GM12878 (cell line): ENCODE measurements around the gene MBOAT1. TPM values are rescaled to one million over a fixed set of nuclear protein-coding genes. Genes with fewer than 3 reads are reported as not detected.

ENCODE experiments used
- ATAC-seq: fragments of 200-7000 bp; cut with Tn5 transposase; 3 replicates; pipeline ENCODE4 v1.9.1; 2020; ENCODE audit warnings: mild to moderate bottlenecking, moderate library complexity
- BruUV-seq: library from RNA; stranded (reverse); fragments of 400-500 nt; replicated peaks from 2 replicates; lab custom pipeline; 2021; lab: Mats Ljungman, UMichigan
- CTCF ChIA-PET: fragments of 300-600 bp; sonication (Branson Sonifier 250); formaldehyde crosslinking; extraction: SDS; loops from one replicate; lab custom pipeline; 2021; ENCODE audit warnings: inconsistent platforms; lab: Yijun Ruan, JAX
- POLR2A ChIA-PET: fragments of 350-600 bp; formaldehyde crosslinking; extraction: SDS; loops from one replicate; lab custom pipeline; 2021; ENCODE audit warnings: inconsistent platforms; lab: Charles Lee
- RAD21 ChIA-PET: fragments of 300-600 bp; sonication (Branson Sonifier 250); formaldehyde crosslinking; loops from one replicate; lab custom pipeline; 2023; ENCODE audit warnings: antibody characterized with exemption; ENCODE audit not compliant: unreplicated experiment; lab: Charles Lee
- SMC1A ChIA-PET: fragments of 300-600 bp; sonication (Branson Sonifier 250); formaldehyde crosslinking; loops from one replicate; lab custom pipeline; 2023; ENCODE audit not compliant: unreplicated experiment, uncharacterized antibody; lab: Charles Lee
- DNase-seq: peaks from one replicate; pipeline ENCODE4 v3.0.0-alpha.2; 2011; ENCODE audit warnings: low read depth, low spot score
- FAIRE-seq: peaks from 3 replicates; lab custom pipeline; 2011; peaks lifted over from hg19 to GRCh38; lab: Jason Lieb, UNC
- H2AFZ ChIP-seq: 2 replicates; pipeline ENCODE4 v1.6.0; 2011; ENCODE audit warnings: low read depth, low read length, control low read depth; ENCODE audit not compliant: control insufficient read depth
- H3K27ac ChIP-seq: 2 replicates; pipeline ENCODE4 v1.5.1; 2011; ENCODE audit warnings: control low read depth; ENCODE audit not compliant: control insufficient read depth, insufficient read depth
- H3K27me3 ChIP-seq, 2 experiments: replicated peaks in 1 of 2; 2 replicates each; pipeline versions ENCODE4 v1.6.0 to v1.6.1; 2011; ENCODE audit warnings: low read length in 1 of 2; ENCODE audit not compliant: control insufficient read depth in 2 of 2, insufficient read depth in 2 of 2
- H3K36me3 ChIP-seq, 2 experiments: 2 replicates each; pipeline ENCODE4 v1.5.1; 2011; ENCODE audit warnings: low read length in 1 of 2; ENCODE audit not compliant: control insufficient read depth in 2 of 2, insufficient read depth in 2 of 2
- H3K4me1 ChIP-seq: 2 replicates; pipeline ENCODE4 v1.6.1; 2011; ENCODE audit warnings: mild to moderate bottlenecking, low read length, moderate library complexity, mixed read lengths; ENCODE audit not compliant: control insufficient read depth, insufficient read depth
- H3K4me2 ChIP-seq: 2 replicates; pipeline ENCODE4 v1.6.0; 2011; ENCODE audit warnings: control low read depth; ENCODE audit not compliant: control insufficient read depth, insufficient read depth
- H3K4me3 ChIP-seq: fragments of 200-600 bp; sonication (generic); 2 replicates; pipeline ENCODE4 v1.5.1; 2016
- H3K79me2 ChIP-seq: 2 replicates; pipeline ENCODE4 v1.6.0; 2011; ENCODE audit warnings: low read length; ENCODE audit not compliant: control insufficient read depth, insufficient read depth
- H3K9ac ChIP-seq: 2 replicates; pipeline ENCODE4 v1.8.0; 2011; ENCODE audit warnings: low read length, control low read depth, mixed read lengths; ENCODE audit not compliant: control insufficient read depth, insufficient read depth
- H3K9me3 ChIP-seq: replicated peaks from 3 replicates; pipeline ENCODE4 v1.5.1; 2011; ENCODE audit warnings: mild to moderate bottlenecking, low read length; ENCODE audit not compliant: control insufficient read depth, insufficient read depth
- H4K20me1 ChIP-seq: 2 replicates; pipeline ENCODE4 v1.6.0; 2011; ENCODE audit not compliant: control insufficient read depth, insufficient read depth
- BHLHE40 ChIP-seq, 2 experiments: fragments of 450-650 bp in 1 of 2; IDR thresholded peaks; 2 replicates each; pipeline ENCODE4 v1.6.1; 2011 to 2017; ENCODE audit warnings: low read depth in 2 of 2, borderline replicate concordance in 1 of 2, improper control_type of control experiment in 1 of 2, low read length in 1 of 2, mild to moderate bottlenecking in 1 of 2
- CREB1 ChIP-seq: IDR thresholded peaks from 2 replicates; pipeline ENCODE4 v1.6.1; 2012; ENCODE audit warnings: low read depth, mild to moderate bottlenecking, inconsistent platforms
- FOXK2 ChIP-seq: fragments of 450-650 bp; IDR thresholded peaks from 2 replicates; pipeline ENCODE4 v1.6.1; 2017; ENCODE audit warnings: mild to moderate bottlenecking, moderate library complexity
- GATAD2B ChIP-seq: fragments of 450-650 bp; conservative IDR thresholded peaks from 2 replicates; pipeline ENCODE4 v1.6.1; 2017; ENCODE audit warnings: low read depth, mild to moderate bottlenecking, moderate library complexity
- HDAC6 ChIP-seq: fragments of 200-600 bp; sonication (generic); IDR thresholded peaks from one replicate; pipeline ENCODE4 v1.8.0; 2017; ENCODE audit warnings: antibody characterized with exemption; ENCODE audit not compliant: unreplicated experiment
- IKZF2 ChIP-seq, 2 experiments: fragments of 450-650 bp; IDR thresholded peaks; 2 replicates each; pipeline ENCODE4 v1.6.1; 2017; ENCODE audit warnings: mild to moderate bottlenecking in 2 of 2, moderate library complexity in 2 of 2
- MEF2A ChIP-seq: IDR thresholded peaks from 2 replicates; pipeline ENCODE4 v1.6.1; 2011; ENCODE audit warnings: low read depth, mild to moderate bottlenecking, low read length, moderate library complexity; ENCODE audit not compliant: insufficient read depth
- MTA2 ChIP-seq: fragments of 450-650 bp; IDR thresholded peaks from 2 replicates; pipeline ENCODE4 v1.6.1; 2016; ENCODE audit warnings: low read depth, mild to moderate bottlenecking, moderate library complexity
- SMC3 ChIP-seq: IDR thresholded peaks from 2 replicates; pipeline ENCODE4 v1.6.1; 2011; ENCODE audit warnings: low read length, improper control_type of control experiment, borderline replicate concordance
- STAT1 ChIP-seq: fragments of 450-650 bp; conservative IDR thresholded peaks from 2 replicates; pipeline ENCODE4 v1.6.1; 2014; ENCODE audit warnings: antibody characterized with exemption, mild to moderate bottlenecking
- TCF7 ChIP-seq: IDR thresholded peaks from 2 replicates; pipeline ENCODE4 v1.6.1; 2014; ENCODE audit warnings: antibody characterized with exemption, borderline replicate concordance
- ZBED1 ChIP-seq: IDR thresholded peaks from 2 replicates; pipeline ENCODE4 v1.6.1; 2016; ENCODE audit warnings: borderline replicate concordance
- ZSCAN29 ChIP-seq: fragments of 450-650 bp; IDR thresholded peaks from 2 replicates; pipeline ENCODE4 v1.6.1; 2017; ENCODE audit warnings: mild to moderate bottlenecking, moderate library complexity
- WGBS: methylation state at CpG from one replicate; pipeline ENCODE4 v1.1.6; 2016; ENCODE audit warnings: low lambda C conversion rate; ENCODE audit not compliant: insufficient replicate concordance, insufficient coverage; ENCODE audit errors: missing lambda C conversion rate; 5-methylcytosine and 5-hydroxymethylcytosine counted together
- in situ Hi-C: fragments of 300-500 bp; cut with MboI; formaldehyde crosslinking; loops from 9 replicates; pipeline ENCODE4 v1.14.3; 2018; ENCODE audit warnings: mixed read lengths
- intact Hi-C: fragments of 100-400 bp; cut with micrococcal nuclease; formaldehyde crosslinking; loops from one replicate; pipeline ENCODE4 v1.14.2; 2022; ENCODE audit not compliant: unreplicated experiment
- polyA plus RNA-seq, 11 experiments: library from polyadenylated mRNA; depleted of rRNA in 4 of 11; unstranded in 6 of 11; stranded (reverse) in 5 of 11; fragments of >200 nt; fragmentation: Nextera tagmentation in 4 of 11; fragmentation: Illumina TruSeq in 1 of 11; extraction: Ambion mirVana in 4 of 11; extraction: Trizol in 1 of 11; gene quantifications; 1 replicate in 1 of 11; 2 replicates in 10 of 11; pipeline versions ENCODE4 v1.2.1 to v1.2.3, GENCODE V29; 2011 to 2016; ENCODE audit warnings: inconsistent platforms in 2 of 11, missing spikeins in 2 of 11, low read depth in 1 of 11
- total RNA-seq, 4 experiments: library from RNA; depleted of rRNA in 3 of 4; stranded (reverse); fragments of >200 nt in 3 of 4; fragmentation: Illumina TruSeq in 1 of 4; extraction: Trizol in 1 of 4; gene quantifications; 2 replicates each; pipeline versions ENCODE4 v1.2.1 to v1.2.3, GENCODE V29; 2013 to 2021
- TF ChIP-seq, protein P1 (sequence below): fragments of 450-650 bp; formaldehyde crosslinking; IDR thresholded peaks from 2 replicates; pipeline ENCODE4 v1.4.0; 2022; ENCODE audit warnings: mild to moderate bottlenecking, moderate library complexity
- TF ChIP-seq, protein P2 (sequence below): fragments of 450-650 bp; IDR thresholded peaks from 2 replicates; pipeline ENCODE4 v1.6.1; 2017; ENCODE audit warnings: mild to moderate bottlenecking, moderate library complexity
- TF ChIP-seq, protein P3 (sequence below): fragments of 450-650 bp; conservative IDR thresholded peaks from 2 replicates; pipeline ENCODE4 v1.6.1; 2017; ENCODE audit warnings: mild to moderate bottlenecking, moderate library complexity

Gene MBOAT1
- total and polyA plus RNA-seq, 10 of the 15 experiments (the other 5 are each of a cell fraction or from before 2014, with no cell fraction given) = 0.39 to 21.0 (median 11.6) TPM

DNA sequence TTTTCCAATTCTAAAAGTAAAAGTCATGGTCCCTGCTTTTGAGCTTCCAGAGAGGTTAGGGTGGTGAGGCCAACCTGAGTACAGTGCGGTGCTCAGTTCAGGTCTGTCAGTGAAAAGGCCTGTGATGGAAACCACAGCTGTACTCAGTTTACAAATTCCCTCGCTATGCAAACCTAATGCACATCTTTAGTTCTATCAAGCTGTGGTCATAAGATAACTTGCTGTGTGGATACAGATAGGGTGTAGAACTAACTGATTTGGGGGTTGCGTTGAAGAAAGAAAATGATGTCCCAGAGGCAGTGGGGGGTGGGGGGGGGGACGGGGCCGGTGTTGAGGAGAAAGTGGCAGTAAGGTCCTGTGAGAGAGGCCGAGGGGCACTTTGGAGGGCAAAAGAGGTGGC is 22.8 kb upstream of the MBOAT1 start (continued):
- TF ChIP-seq, protein P1, sequence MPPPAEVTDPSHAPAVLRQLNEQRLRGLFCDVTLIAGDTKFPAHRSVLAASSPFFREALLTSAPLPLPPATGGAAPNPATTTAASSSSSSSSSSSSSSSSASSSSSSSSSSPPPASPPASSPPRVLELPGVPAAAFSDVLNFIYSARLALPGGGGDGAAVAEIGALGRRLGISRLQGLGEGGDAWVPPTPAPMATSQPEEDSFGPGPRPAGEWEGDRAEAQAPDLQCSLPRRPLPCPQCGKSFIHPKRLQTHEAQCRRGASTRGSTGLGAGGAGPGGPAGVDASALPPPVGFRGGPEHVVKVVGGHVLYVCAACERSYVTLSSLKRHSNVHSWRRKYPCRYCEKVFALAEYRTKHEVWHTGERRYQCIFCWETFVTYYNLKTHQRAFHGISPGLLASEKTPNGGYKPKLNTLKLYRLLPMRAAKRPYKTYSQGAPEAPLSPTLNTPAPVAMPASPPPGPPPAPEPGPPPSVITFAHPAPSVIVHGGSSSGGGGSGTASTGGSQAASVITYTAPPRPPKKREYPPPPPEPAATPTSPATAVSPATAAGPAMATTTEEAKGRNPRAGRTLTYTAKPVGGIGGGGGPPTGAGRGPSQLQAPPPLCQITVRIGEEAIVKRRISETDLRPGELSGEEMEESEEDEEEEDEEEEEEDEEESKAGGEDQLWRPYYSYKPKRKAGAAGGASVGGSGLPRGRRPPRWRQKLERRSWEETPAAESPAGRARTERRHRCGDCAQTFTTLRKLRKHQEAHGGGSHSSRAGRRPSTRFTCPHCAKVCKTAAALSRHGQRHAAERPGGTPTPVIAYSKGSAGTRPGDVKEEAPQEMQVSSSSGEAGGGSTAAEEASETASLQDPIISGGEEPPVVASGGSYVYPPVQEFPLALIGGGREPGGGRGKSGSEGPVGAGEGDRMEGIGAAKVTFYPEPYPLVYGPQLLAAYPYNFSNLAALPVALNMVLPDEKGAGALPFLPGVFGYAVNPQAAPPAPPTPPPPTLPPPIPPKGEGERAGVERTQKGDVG (CRISPR knock-in tag) = no peak

DNA sequence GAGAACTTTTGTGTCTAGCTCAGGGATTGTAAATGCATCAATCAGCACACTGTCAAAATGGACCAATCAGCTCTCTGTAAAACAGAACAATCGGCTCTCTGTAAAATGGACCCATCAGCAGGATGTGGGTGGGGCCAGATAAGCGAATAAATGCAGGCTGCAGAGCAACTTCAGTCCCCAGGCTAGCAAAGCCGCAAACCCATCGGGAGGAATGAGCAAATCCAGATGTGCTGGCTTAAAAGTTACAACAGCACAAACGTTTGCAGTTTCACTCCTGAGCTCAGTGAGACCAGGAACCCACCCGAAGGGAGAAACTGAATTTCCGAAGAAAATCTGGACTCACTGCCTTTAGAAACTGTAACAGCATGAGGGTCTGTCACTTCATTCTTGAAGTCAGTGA is 21.9 kb upstream of the MBOAT1 start:
- intact Hi-C loops = no loop called here
- FAIRE-seq (no peak), DNase-seq (no peak), ATAC-seq (no peak)
- Histone ChIP-seq H4K20me1 (no peaks in the 10 kb centered on the region), H2AFZ (no peak overlapping the region), H3K79me2 (no peaks in the 10 kb centered on the region), H3K36me3 (no peaks in the 10 kb centered on the region), H3K27ac (no peak overlapping the region), H3K27me3 (no peaks in the 10 kb centered on the region), H3K4me2 (no peak overlapping the region), H3K4me3 (no peak overlapping the region), H3K9ac (no peak overlapping the region), H3K9me3 (no peaks in the 10 kb centered on the region), H3K4me1 (no peaks in the 10 kb centered on the region)
- ChIA-PET RAD21 (no interaction called here), SMC1A (no interaction called here), CTCF (no interaction called here), POLR2A (no interaction called here)
- in situ Hi-C loops = no loop called here
- WGBS = 69% methylated on average over 7 of the region's 7 CpGs
- no TSS peak for BruUV-seq
- TF ChIP-seq FOXK2 = no peak
- TF ChIP-seq BHLHE40 (IDR thresholded peaks at IDR 0.05; ENCODE audit: borderline replicate concordance in 1 of 2, low read depth in 2 of 2, low read length in 1 of 2) = no peak
- no peak for TF ChIP-seq TCF7
- TF ChIP-seq IKZF2 (IDR thresholded peaks at IDR 0.05) = no peak
- no peak for TF ChIP-seq MEF2A
- TF ChIP-seq STAT1 = no peak
- no peak for TF ChIP-seq CREB1
- no peak for TF ChIP-seq ZBED1
- no peak for TF ChIP-seq MTA2
- no peak for TF ChIP-seq GATAD2B
- no peak for TF ChIP-seq ZSCAN29
- TF ChIP-seq HDAC6 = no peak
- TF ChIP-seq, protein P2, sequence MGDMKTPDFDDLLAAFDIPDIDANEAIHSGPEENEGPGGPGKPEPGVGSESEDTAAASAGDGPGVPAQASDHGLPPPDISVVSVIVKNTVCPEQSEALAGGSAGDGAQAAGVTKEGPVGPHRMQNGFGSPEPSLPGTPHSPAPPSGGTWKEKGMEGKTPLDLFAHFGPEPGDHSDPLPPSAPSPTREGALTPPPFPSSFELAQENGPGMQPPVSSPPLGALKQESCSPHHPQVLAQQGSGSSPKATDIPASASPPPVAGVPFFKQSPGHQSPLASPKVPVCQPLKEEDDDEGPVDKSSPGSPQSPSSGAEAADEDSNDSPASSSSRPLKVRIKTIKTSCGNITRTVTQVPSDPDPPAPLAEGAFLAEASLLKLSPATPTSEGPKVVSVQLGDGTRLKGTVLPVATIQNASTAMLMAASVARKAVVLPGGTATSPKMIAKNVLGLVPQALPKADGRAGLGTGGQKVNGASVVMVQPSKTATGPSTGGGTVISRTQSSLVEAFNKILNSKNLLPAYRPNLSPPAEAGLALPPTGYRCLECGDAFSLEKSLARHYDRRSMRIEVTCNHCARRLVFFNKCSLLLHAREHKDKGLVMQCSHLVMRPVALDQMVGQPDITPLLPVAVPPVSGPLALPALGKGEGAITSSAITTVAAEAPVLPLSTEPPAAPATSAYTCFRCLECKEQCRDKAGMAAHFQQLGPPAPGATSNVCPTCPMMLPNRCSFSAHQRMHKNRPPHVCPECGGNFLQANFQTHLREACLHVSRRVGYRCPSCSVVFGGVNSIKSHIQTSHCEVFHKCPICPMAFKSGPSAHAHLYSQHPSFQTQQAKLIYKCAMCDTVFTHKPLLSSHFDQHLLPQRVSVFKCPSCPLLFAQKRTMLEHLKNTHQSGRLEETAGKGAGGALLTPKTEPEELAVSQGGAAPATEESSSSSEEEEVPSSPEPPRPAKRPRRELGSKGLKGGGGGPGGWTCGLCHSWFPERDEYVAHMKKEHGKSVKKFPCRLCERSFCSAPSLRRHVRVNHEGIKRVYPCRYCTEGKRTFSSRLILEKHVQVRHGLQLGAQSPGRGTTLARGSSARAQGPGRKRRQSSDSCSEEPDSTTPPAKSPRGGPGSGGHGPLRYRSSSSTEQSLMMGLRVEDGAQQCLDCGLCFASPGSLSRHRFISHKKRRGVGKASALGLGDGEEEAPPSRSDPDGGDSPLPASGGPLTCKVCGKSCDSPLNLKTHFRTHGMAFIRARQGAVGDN = no peak
- TF ChIP-seq, protein P3, sequence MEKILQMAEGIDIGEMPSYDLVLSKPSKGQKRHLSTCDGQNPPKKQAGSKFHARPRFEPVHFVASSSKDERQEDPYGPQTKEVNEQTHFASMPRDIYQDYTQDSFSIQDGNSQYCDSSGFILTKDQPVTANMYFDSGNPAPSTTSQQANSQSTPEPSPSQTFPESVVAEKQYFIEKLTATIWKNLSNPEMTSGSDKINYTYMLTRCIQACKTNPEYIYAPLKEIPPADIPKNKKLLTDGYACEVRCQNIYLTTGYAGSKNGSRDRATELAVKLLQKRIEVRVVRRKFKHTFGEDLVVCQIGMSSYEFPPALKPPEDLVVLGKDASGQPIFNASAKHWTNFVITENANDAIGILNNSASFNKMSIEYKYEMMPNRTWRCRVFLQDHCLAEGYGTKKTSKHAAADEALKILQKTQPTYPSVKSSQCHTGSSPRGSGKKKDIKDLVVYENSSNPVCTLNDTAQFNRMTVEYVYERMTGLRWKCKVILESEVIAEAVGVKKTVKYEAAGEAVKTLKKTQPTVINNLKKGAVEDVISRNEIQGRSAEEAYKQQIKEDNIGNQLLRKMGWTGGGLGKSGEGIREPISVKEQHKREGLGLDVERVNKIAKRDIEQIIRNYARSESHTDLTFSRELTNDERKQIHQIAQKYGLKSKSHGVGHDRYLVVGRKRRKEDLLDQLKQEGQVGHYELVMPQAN = no peak
- no peak for TF ChIP-seq SMC3
